GM19397 (cell line): Measurements from ENCODE around the gene TUBA3E.
A peak's percentile ranks its signal among the peaks of the same experiment; 100 is the strongest.
"Not testable (repeated sequence)": the region's sequence is repeated elsewhere in the genome, so short reads cannot be mapped to it uniquely, and the experiment has no call there.

Experiments used
- ATAC-seq: cut with Tn5 transposase; IDR thresholded peaks from one replicate; pipeline ENCODE4 v1.9.1; 2021; ENCODE audit warnings: mild to moderate bottlenecking, moderate library complexity; ENCODE audit not compliant: unreplicated experiment

The TUBA3E gene

DNA sequence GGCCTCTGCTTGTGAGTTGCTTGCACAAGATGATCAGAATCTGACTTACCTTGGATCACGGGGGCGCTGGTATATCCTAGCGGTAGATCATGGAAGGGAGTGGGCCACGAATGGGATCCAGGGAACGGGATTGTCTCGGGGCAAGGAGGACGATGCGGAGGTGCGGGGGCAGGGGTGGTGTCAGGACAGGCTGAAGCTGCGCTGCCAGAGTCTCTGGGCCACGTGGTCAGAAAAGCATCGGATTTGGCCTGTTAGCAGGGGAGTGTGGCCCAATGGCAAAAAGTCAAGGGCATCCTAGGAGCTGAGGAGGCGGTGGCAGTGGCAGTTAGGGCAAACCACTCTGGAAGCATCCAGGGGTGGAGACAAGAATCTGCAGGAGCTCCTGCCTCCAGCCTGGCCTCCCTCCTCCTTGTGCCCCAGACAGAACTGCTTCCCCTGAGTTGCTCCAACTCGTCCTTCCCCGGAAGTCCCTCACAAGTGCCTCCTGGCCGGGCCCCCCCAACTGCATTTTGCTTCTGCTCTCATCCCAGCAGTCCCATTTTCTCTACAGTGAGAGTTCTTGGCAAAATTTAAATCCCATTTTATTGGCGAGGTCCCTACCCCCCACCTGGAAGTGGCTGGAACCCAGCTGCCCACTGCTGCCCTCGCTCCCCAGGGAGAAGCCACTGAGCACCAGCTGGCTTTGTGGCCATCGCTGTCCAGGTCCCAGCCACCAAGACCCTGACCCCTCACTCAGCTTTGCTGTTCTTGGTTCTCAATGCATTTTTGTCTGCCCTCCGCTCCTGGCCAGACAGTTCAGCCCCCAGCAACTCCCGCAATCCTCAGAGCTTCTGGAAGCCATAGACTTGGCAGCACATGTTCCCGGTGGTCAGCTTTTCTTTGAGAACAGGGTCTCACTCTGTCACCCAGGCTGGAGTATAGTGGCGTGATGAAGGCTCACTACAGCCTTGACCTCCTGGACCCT lies 47.8 kb downstream of the TUBA3E start:
- no peak for ATAC-seq

DNA sequence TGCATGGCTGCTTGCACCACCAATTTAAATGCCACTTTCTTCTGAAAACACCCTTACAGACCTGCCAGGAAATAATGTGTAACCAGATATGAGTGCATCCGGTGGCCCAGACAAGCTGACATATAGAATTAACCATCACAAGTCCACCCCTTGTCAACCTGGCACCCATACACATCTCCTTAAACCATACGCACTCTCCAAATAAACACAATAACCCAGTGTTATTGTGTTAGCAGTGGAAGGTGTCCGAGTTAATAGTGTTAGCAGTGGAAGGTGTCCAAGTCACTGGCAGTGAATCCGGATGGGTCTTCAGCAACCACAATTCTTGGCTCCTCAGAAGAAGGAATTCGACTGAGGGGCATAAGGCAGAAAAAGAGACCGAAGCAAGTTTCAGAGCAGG lies 49.7 kb downstream of the TUBA3E start:
- ATAC-seq, result not testable (repeated sequence)

DNA sequence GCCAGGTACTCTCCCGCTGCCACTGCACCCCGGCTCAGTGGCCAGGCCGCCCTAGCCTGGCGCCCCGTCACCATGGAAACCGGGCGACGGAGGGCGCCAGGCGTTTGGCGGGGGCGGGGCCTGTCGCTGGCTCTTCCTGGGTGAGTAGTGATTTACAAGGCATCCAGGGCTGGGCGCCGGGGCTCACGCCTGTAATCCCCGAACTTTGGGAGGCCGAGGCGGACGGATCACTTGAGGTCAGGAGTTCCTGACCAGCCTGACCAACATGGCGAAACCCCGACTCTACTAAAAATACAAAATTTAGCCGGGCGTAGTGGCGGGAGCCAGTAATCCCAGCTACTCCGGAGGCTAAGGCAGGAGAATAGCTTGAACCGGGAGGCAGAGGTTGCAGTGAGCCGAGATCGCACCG lies 53.2 kb downstream of the TUBA3E start, which contains the start of gene CCDC74B:
Gene CCDC74B (minus strand): TSS at position 107 of the 409 bp plus-strand sequence. CDS start 116 bp downstream, outside the sequence.
- peak; percentile 87 for ATAC-seq

DNA sequence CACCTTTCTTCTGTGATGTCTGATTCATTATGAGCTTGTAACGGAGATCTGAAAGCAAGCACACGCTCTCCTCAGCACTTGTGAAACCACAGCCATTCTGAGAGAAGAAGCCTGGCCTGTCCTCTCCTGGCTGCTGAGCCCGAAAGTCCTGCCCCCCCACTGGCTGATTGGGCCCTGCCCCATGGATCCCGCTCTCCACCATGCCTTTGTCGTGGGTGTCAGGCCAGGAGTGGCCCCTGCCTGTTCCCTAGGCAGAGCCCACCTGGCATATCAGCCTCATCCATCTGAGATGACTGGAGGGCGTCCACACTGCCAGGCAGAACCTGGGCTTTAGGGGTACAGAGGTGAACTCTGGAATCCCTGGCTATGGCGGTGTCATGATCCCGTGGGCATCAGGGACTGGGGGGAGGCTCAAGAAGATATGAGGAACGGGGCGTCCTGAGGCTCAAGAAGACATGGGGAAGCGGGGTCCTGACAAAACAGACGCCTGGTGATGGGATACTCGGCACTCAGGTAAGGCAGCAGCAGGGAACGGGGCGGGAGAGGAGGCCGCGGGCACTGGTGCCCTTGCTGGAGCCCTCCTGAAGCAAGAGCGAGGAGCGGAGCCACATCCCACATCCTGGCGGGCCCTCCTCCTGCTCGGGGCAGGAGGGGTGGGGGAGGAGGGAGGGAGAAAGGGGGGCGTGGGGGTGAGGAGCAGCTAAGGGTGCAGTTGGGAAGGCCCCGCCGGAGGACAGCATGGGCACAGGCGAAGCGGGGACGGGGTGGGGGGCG lies 54.8 kb downstream of the TUBA3E start:
- not testable (repeated sequence) for ATAC-seq

DNA sequence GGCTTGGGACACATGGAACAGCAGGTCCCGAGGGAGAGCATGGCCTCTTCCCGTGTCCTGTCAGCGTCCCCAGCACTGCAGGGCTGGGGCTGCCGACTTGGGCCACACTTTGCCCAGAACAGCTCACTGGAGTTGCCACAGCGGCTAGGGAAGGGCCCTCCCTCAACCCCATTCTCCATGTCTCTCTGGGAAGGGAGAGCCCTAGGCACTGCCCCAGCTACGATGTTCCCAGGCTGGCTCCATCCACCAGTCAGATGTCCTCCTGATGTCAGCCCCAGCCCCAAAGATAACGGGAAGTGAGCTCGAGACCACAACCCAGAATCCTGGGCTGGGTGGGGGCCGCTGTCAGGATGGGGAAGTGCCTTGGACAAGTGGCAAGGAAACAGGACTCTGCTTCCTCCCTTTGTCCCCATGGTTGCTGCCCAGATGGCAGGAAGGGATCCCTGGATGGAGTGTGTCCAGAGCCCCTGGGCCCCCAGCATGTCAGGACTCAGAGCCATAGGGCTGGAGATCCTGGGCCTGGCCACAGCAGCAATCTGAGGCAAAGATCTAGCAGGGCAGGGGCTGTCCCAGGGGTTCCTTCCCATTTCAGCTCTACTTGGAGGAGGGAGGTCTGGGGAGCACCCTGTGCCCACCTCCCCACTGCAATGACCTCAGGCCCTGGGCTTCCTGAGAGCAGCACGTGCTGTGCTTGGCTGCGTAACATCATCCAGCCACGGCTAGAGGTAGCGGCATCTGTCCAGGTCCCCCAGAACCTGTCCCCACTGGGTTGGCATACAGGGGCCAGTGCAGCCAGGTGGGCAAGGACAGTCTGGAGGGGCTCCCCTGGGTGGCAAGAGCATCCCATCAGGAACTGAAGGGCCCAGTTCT lies 55.6 kb downstream of the TUBA3E start:
- not testable (repeated sequence) for ATAC-seq
